ENCODE results near the gene RTP1.

RTP1 gene

GRCh38 chr3:187211532-187212195 lies 14.4 kb downstream of the RTP1 start:
- TF ChIP-seq EZH2phosphoT487 (IDR thresholded peaks at IDR 0.05; ENCODE audit: borderline replicate concordance, low read length) (no peak), CTCF (IDR thresholded peaks at IDR 0.05; ENCODE audit: low read depth, low read length, poor library complexity, severe bottlenecking) (no peak)
- Histone ChIP-seq H3K4me2 (ENCODE audit: low read length) (no peak overlapping the region), H3K36me3 (ENCODE audit: control insufficient read depth, low read length) (no peaks in the 10 kb centered on the region), H3K4me1 (ENCODE audit: control insufficient read depth, low read length) (no peaks in the 10 kb centered on the region), H3F3A (ENCODE audit: control insufficient read depth, insufficient read depth) (no peaks in the 10 kb centered on the region), H3K27me3 (ENCODE audit: control insufficient read depth, low read length) (peaks cover 14% of the 10 kb centered on the region), H3K9me2 (replicated peaks; ENCODE audit: control insufficient read depth, low read length) (no peaks in the 10 kb centered on the region), H3K79me2 (ENCODE audit: control insufficient read depth, low read length) (no peaks in the 10 kb centered on the region), H4K20me1 (ENCODE audit: control insufficient read depth, insufficient read depth, low read depth, low read length) (no peaks in the 10 kb centered on the region), H3K27ac (ENCODE audit: low read depth, low read length) (no peak overlapping the region), H3K4me3 (ENCODE audit: low read length) (no peak overlapping the region), H3K9me3 (ENCODE audit: control insufficient read depth, insufficient read depth, low read length) (0 out of 2 replicates have a peak, but pooled peaks cover 4% of the 10 kb centered on the region)

DNA sequence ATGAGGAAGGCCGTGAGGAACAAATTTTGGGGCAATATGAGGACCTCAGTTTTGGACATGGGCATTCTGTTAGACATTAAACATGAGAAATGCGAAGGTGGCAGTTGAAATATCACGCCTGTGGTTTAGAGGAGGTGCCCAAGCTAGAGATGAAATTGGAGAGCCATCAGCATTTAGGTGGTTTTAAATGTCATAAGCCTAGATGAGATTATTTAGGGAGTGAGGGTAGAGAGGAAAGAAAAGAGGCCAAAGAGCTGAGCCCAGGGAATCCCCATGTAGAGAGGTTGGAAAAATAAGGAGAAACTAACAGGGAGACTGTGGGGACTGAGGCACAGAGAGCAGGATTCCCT lies 14.9 kb downstream of the RTP1 start:
- H3K9me3 ChIP-seq (ENCODE audit: control insufficient read depth, insufficient read depth, low read length): 0 out of 2 replicates have a peak, but pooled peaks cover under 1% of the 10 kb centered on the region
- no peak overlapping the region for H3K27ac ChIP-seq (ENCODE audit: low read depth, low read length)
- H3K9me2 ChIP-seq (replicated peaks; ENCODE audit: control insufficient read depth, low read length): no peaks in the 10 kb centered on the region
- H3K4me1 ChIP-seq (ENCODE audit: control insufficient read depth, low read length): no peaks in the 10 kb centered on the region
- H3F3A ChIP-seq (ENCODE audit: control insufficient read depth, insufficient read depth): no peaks in the 10 kb centered on the region
- H3K79me2 ChIP-seq (ENCODE audit: control insufficient read depth, low read length): no peaks in the 10 kb centered on the region
- peaks cover 15% of the 10 kb centered on the region for H3K27me3 ChIP-seq (ENCODE audit: control insufficient read depth, low read length)
- TF ChIP-seq CTCF (IDR thresholded peaks at IDR 0.05; ENCODE audit: low read depth, low read length, poor library complexity, severe bottlenecking) (no peak), EZH2phosphoT487 (IDR thresholded peaks at IDR 0.05; ENCODE audit: borderline replicate concordance, low read length) (no peak)
- no peaks in the 10 kb centered on the region for H3K36me3 ChIP-seq (ENCODE audit: control insufficient read depth, low read length)
- no peaks in the 10 kb centered on the region for H4K20me1 ChIP-seq (ENCODE audit: control insufficient read depth, insufficient read depth, low read depth, low read length)
- no peak overlapping the region for H3K4me2 ChIP-seq (ENCODE audit: low read length)
- H3K4me3 ChIP-seq (ENCODE audit: low read length): no peak overlapping the region

DNA sequence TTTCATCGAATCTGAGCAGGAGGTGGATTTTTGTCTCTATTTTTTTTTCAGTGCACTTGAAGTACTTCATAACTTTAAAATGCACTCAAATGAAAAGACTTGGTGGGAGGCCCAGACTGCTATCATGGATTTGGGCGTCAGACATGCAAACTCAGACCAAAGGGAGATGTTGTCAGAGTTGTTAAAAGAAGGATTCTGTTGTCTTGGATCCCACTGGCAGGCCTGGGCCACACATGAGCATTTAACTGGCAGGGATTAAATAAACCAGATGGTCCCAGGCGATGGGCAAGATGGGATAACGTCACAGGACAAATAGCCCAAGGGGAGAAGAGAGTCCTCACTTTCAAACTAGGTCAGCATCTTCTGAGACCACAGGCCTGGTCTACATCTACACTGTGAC lies 15.4 kb downstream of the RTP1 start:
- H3K9me2 ChIP-seq (replicated peaks; ENCODE audit: control insufficient read depth, low read length): no peaks in the 10 kb centered on the region

More for the DNA sequence above, 15.4 kb downstream of the RTP1 start:
- Histone ChIP-seq H3F3A (ENCODE audit: control insufficient read depth, insufficient read depth) (no peaks in the 10 kb centered on the region), H3K4me2 (ENCODE audit: low read length) (no peak overlapping the region), H4K20me1 (ENCODE audit: control insufficient read depth, insufficient read depth, low read depth, low read length) (no peaks in the 10 kb centered on the region), H3K27me3 (ENCODE audit: control insufficient read depth, low read length) (peaks cover 18% of the 10 kb centered on the region), H3K79me2 (ENCODE audit: control insufficient read depth, low read length) (no peaks in the 10 kb centered on the region), H3K4me3 (ENCODE audit: low read length) (no peak overlapping the region), H3K36me3 (ENCODE audit: control insufficient read depth, low read length) (no peaks in the 10 kb centered on the region), H3K9me3 (ENCODE audit: control insufficient read depth, insufficient read depth, low read length) (no peaks in the 10 kb centered on the region), H3K4me1 (ENCODE audit: control insufficient read depth, low read length) (no peaks in the 10 kb centered on the region), H3K27ac (ENCODE audit: low read depth, low read length) (no peak overlapping the region)
- TF ChIP-seq CTCF (IDR thresholded peaks at IDR 0.05; ENCODE audit: low read depth, low read length, poor library complexity, severe bottlenecking) (no peak), EZH2phosphoT487 (IDR thresholded peaks at IDR 0.05; ENCODE audit: borderline replicate concordance, low read length) (no peak)
